Stimulated activated naive CD4-positive, alpha-beta T cell treated with Interleukin-2 at 50 U/mL for 16 hours (primary cell): Measurements from ENCODE around the gene HSPG2.
"Not testable (repeated sequence)": the region's sequence is repeated elsewhere in the genome, so short reads cannot be mapped to it uniquely, and the experiment has no call there.

Experiments used
- DNase-seq: peaks from one replicate; lab custom pipeline; 2025; lab: John Stamatoyannopoulos, UW

The HSPG2 gene

GRCh38 chr1:21823980-21824702, 113.0 kb downstream of the HSPG2 start:
- no peak for DNase-seq

- no peak for DNase-seq
These were observed 113.7 kb downstream of the HSPG2 start for GRCh38 chr1:21823206-21823979.

GRCh38 chr1:21822349-21822748, 114.8 kb downstream of the HSPG2 start:
- no peak for DNase-seq

- DNase-seq: no peak
These were observed 115.6 kb downstream of the HSPG2 start for GRCh38 chr1:21821385-21822019.

GRCh38 chr1:21820597-21821232, 116.4 kb downstream of the HSPG2 start:
- no peak for DNase-seq

GRCh38 chr1:21818656-21819055, 118.5 kb downstream of the HSPG2 start:
- DNase-seq: peak; percentile 13

- no peak for DNase-seq
These were observed 120.4 kb downstream of the HSPG2 start for GRCh38 chr1:21816602-21817302.

GRCh38 chr1:21815724-21816321, 121.3 kb downstream of the HSPG2 start:
- no peak for DNase-seq

GRCh38 chr1:21814981-21815582, 122.0 kb downstream of the HSPG2 start:
- no peak for DNase-seq

- no peak for DNase-seq
These were observed 122.7 kb downstream of the HSPG2 start for GRCh38 chr1:21814241-21814918.

GRCh38 chr1:21813542-21813941, 123.6 kb downstream of the HSPG2 start:
- DNase-seq: no peak

- DNase-seq: no peak
These were observed 125.2 kb downstream of the HSPG2 start, which contains the start of gene LDLRAD2 for GRCh38 chr1:21811875-21812305. Gene LDLRAD2, plus strand, starts transcription at chr1:21812265. Its CDS starts 187 bp downstream, at chr1:21812452.

- no peak for DNase-seq
These were observed 132.6 kb downstream of the HSPG2 start for GRCh38 chr1:21804536-21804935.

GRCh38 chr1:21801100-21801499, 136.0 kb downstream of the HSPG2 start:
- DNase-seq: no peak

GRCh38 chr1:21799730-21800129, 137.4 kb downstream of the HSPG2 start:
- DNase-seq: no peak

- no peak for DNase-seq
These were observed 142.0 kb downstream of the HSPG2 start for GRCh38 chr1:21795075-21795474.

GRCh38 chr1:21794656-21795055, 142.5 kb downstream of the HSPG2 start:
- no peak for DNase-seq

GRCh38 chr1:21793104-21793503, 144.0 kb downstream of the HSPG2 start:
- no peak for DNase-seq

GRCh38 chr1:21786640-21787039, 150.5 kb downstream of the HSPG2 start:
- DNase-seq: no peak

GRCh38 chr1:21785764-21786163, 151.3 kb downstream of the HSPG2 start:
- DNase-seq: not testable (repeated sequence)
